ENCODE data around the gene NFAM1. TPM values are rescaled to one million over a fixed set of nuclear protein-coding genes. Genes with fewer than 3 reads are reported as not detected.

The NFAM1 gene
- total and polyA plus RNA-seq, 2 donors (not counting 3 experiments of a cell fraction or from before 2014, with no cell fraction given): not detected

DNA sequence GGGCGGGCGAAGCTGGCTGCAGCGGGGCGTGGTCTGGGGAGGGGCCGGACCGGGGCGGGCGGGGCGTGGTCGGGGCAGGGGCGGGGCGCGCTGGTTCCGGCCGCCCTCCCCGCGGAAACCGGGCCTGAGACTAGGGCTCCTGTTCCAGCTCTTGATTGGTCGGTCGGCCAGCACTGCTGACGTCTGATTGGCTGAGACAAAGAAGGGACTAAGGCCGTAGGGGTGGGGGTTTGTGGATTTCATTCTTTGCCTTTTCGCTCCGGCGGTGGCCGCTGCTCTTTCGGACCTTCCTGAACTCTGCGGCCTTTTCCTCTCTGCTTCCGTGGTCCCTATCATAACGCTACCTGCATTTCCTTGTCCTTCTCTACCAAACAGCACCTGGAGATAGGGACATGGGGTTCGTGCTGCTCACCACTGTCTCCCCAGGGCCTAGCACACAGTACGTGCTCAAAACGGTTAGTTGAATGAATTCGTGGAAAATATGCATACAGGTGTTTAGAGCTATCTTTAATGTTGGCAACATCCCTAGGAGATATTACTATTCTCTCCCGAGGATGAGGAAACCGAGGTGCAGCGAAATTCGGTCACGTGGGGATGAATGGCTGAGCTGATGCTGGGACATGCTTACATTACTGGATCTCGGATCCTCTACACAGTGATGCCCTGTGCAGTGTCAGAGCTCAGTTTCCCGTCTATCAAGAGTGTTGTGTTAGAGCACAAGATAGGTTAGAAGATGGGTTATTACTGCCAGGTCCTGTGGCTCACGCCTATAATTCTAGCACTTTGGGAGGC, 62.8 kb downstream of the NFAM1 start:
- no peaks in the 10 kb centered on the region for H3K79me2 ChIP-seq (ENCODE audit: control insufficient read depth, insufficient read depth, low read length)
- no peaks in the 10 kb centered on the region for H3K9me1 ChIP-seq (replicated peaks; ENCODE audit: control insufficient read depth, extremely low read depth, insufficient read depth, low read length)
- no peaks in the 10 kb centered on the region for H3K36me3 ChIP-seq (ENCODE audit: control insufficient read depth in 2 of 2, extremely low read depth in 1 of 2, insufficient read depth in 2 of 2, low read length in 2 of 2)
- TF ChIP-seq, protein P1, sequence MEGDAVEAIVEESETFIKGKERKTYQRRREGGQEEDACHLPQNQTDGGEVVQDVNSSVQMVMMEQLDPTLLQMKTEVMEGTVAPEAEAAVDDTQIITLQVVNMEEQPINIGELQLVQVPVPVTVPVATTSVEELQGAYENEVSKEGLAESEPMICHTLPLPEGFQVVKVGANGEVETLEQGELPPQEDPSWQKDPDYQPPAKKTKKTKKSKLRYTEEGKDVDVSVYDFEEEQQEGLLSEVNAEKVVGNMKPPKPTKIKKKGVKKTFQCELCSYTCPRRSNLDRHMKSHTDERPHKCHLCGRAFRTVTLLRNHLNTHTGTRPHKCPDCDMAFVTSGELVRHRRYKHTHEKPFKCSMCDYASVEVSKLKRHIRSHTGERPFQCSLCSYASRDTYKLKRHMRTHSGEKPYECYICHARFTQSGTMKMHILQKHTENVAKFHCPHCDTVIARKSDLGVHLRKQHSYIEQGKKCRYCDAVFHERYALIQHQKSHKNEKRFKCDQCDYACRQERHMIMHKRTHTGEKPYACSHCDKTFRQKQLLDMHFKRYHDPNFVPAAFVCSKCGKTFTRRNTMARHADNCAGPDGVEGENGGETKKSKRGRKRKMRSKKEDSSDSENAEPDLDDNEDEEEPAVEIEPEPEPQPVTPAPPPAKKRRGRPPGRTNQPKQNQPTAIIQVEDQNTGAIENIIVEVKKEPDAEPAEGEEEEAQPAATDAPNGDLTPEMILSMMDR (IDR thresholded peaks at IDR 0.05; ENCODE audit: extremely low read depth in 1 of 2, insufficient read depth in 1 of 2, low read depth in 1 of 2, low read length in 2 of 2): no peak
- TF ChIP-seq MYC (IDR thresholded peaks at IDR 0.05; ENCODE audit: low read depth, low read length): no peak
- TF ChIP-seq EZH2 (IDR thresholded peaks at IDR 0.05; ENCODE audit: borderline replicate concordance, low read depth, low read length, severe bottlenecking): no peak
- TF ChIP-seq JUN (IDR thresholded peaks at IDR 0.05; ENCODE audit: borderline replicate concordance, insufficient read depth, insufficient read length, low read depth): no peak
- TF ChIP-seq, protein P2, sequence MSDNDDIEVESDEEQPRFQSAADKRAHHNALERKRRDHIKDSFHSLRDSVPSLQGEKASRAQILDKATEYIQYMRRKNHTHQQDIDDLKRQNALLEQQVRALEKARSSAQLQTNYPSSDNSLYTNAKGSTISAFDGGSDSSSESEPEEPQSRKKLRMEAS (IDR thresholded peaks at IDR 0.05; ENCODE audit: insufficient read depth, insufficient read length): no peak
- TF ChIP-seq POLR2A (IDR thresholded peaks at IDR 0.05; ENCODE audit: low read depth, low read length): no peak
- no peak for TF ChIP-seq POLR2AphosphoS5 (IDR thresholded peaks at IDR 0.05; ENCODE audit: insufficient read depth, low read depth, low read length)
- no peak for TF ChIP-seq FOS (IDR thresholded peaks at IDR 0.05; ENCODE audit: borderline replicate concordance, insufficient read depth, low read length)
- no peak for TF ChIP-seq GATA2 (IDR thresholded peaks at IDR 0.05; ENCODE audit: insufficient read depth, insufficient read length, low read depth, low read length)
- intact Hi-C loops (cut with micrococcal nuclease) (loop anchor here (2.0 kb wide), 1 partner anchor 67 kb away; no protein-coding TSS in a partner anchor), dilution Hi-C loops (cut with MboI; ENCODE audit: extremely low pct_ligation_motif_present, low sequenced_read_pairs) (no loop called here)
- peak; percentile 97 for FAIRE-seq
- no peaks in the 10 kb centered on the region for H3K9me3 ChIP-seq (replicated peaks; ENCODE audit: control insufficient read depth, insufficient read depth, low read length)
- peaks cover 16% of the 10 kb centered on the region for H3K4me1 ChIP-seq (ENCODE audit: control insufficient read depth, extremely low read depth, insufficient read depth, low read length)
- peak; percentile 75 for DNase-seq (ENCODE audit: low read depth, low spot score)
- H3K9ac ChIP-seq (replicated peaks; ENCODE audit: extremely low read depth, insufficient read depth, low read length): no peak overlapping the region
- H3K27me3 ChIP-seq (ENCODE audit: control insufficient read depth in 2 of 2, insufficient read depth in 2 of 2, low read length in 2 of 2): peaks cover 39 to 40% of the 10 kb centered on the region in 2 experiments
- no peaks in the 10 kb centered on the region for H4K20me1 ChIP-seq (replicated peaks; ENCODE audit: control insufficient read depth, extremely low read depth, insufficient read depth, low read length)
- BruUV-seq (replicated peaks): no TSS peak
- ChIA-PET CTCF (interaction anchor here (0.6 to 0.9 kb wide), 2 partner anchors 21 to 68 kb away, joined by 3 to 6 read pairs; no protein-coding TSS in a partner anchor), POLR2A (no interaction called here)
- peak overlapping the region; percentile 93 for H3K4me2 ChIP-seq (ENCODE audit: insufficient read depth, low read length)
- no peak overlapping the region for H3K27ac ChIP-seq (ENCODE audit: insufficient read depth, low read depth, low read length)
- H3K4me3 ChIP-seq (replicated peaks in 1 of 3; ENCODE audit: insufficient read depth in 1 of 3, low read depth in 1 of 3, low read length in 3 of 3): peak overlapping the region; percentile 24 to 69 (median 28)
- H2AFZ ChIP-seq (ENCODE audit: low read depth, low read length): peak overlapping the region; percentile 99

All from endothelial cell of umbilical vein (primary cell).